ENCODE results near the gene CREB3L2.

DNA sequence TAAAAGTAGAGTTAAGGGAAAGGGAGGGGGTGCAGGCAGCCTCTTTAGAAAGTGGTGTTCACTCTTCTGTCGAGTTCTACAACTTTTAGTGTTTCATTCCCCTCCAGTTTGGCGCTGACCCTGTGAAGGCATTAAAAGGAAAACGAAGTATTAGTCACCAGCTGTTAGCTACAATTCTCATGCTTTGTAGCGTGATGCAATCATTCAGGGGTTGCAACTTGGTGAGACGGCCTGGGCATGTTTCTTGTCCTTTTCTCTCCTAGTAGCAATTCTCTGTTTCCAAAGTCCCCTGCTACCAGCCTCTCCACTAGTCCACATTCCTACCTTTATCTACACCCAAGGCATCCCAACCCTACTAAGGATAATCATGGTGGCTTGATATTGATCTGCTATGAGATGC lies 121.5 kb downstream of the CREB3L2 start:
- TF ChIP-seq POLR2A (IDR thresholded peaks at IDR 0.05) (no peak), POLR2AphosphoS5 (IDR thresholded peaks at IDR 0.05) (peak in 1 of 3 donors; percentile 22), EP300 (IDR thresholded peaks at IDR 0.05) (no peak)
- TF ChIP-seq, protein P1, sequence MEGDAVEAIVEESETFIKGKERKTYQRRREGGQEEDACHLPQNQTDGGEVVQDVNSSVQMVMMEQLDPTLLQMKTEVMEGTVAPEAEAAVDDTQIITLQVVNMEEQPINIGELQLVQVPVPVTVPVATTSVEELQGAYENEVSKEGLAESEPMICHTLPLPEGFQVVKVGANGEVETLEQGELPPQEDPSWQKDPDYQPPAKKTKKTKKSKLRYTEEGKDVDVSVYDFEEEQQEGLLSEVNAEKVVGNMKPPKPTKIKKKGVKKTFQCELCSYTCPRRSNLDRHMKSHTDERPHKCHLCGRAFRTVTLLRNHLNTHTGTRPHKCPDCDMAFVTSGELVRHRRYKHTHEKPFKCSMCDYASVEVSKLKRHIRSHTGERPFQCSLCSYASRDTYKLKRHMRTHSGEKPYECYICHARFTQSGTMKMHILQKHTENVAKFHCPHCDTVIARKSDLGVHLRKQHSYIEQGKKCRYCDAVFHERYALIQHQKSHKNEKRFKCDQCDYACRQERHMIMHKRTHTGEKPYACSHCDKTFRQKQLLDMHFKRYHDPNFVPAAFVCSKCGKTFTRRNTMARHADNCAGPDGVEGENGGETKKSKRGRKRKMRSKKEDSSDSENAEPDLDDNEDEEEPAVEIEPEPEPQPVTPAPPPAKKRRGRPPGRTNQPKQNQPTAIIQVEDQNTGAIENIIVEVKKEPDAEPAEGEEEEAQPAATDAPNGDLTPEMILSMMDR (IDR thresholded peaks at IDR 0.05), result no peak
